DMS53 treated with DMSO at 0.1 percent for 48 hours (cell line): Measurements from ENCODE around the gene FKBP1A.
A peak's percentile ranks its signal among the peaks of the same experiment; 100 is the strongest.
"Not testable (repeated sequence)": the region's sequence is repeated elsewhere in the genome, so short reads cannot be mapped to it uniquely, and the experiment has no call there.

ENCODE experiments used
- DNase-seq: peaks from one replicate; lab custom pipeline; 2025; ENCODE audit not compliant: unreplicated experiment; lab: John Stamatoyannopoulos, UW

The FKBP1A gene

DNA sequence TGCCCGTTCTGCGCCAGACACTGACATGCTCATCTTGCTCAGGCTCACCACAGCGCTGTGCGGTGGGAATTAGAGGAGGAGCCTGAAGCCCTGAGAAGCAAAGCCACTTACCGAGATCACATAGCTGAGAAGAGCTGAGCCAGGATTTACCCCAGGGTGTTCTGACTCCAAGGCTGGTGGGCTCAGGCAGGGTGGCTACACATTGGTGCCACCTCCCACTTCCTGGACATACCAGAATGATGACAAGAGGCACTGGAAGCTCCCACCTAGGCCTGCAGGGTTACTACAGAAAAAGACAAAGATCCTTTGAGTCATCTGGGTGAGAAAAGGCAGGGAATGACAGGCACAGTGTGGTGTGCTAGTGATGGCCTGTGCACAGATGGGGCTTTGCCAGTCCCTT, 24.4 kb upstream of the FKBP1A start:
- no peak for DNase-seq

GRCh38 chr20:1415667-1416468, 23.0 kb upstream of the FKBP1A start:
- DNase-seq, result peak; percentile 83

GRCh38 chr20:1414982-1415381, 22.1 kb upstream of the FKBP1A start:
- no peak for DNase-seq

DNA sequence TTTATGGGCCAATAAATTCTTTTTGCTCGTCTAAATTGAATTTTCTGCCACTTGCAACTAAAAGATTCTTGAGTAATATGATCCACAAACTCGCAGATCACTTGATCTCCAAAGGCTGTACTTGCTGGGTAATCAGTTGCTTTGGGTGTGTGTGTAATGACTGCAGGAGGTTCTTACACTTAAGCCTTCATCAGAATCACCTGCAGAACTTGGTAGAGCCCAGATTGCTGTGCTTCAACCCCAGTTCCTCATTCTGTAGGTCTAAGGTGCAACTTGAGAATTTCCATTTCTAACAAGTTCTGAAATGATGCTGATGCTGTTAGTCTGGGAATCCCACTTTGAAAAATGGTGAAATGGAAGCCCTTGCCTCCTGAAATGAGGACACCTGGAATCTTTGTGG, 12.9 kb upstream of the FKBP1A start:
- DNase-seq, result no peak

DNA sequence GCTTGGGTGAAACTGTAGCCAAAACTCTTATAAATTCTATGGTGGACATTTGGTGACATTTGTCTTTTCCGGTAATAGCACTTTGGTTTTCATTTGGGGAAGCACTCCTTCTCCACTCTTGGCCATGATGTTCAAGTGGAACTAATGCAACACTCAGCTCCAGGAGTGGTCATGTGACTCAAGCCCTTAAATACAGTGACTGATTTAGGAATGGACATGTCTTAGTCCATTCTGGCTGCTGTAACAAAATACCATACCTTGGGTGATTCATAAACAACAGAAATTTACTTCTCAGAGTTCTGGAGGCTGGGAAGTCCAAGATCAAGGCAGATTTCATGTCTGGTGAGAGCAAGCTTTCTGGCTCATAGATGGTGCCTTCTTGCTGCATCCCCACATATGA, 10.8 kb upstream of the FKBP1A start:
- DNase-seq, result no peak

- no peak for DNase-seq
These were observed 9.3 kb upstream of the FKBP1A start for GRCh38 chr20:1402149-1402548.

DNA sequence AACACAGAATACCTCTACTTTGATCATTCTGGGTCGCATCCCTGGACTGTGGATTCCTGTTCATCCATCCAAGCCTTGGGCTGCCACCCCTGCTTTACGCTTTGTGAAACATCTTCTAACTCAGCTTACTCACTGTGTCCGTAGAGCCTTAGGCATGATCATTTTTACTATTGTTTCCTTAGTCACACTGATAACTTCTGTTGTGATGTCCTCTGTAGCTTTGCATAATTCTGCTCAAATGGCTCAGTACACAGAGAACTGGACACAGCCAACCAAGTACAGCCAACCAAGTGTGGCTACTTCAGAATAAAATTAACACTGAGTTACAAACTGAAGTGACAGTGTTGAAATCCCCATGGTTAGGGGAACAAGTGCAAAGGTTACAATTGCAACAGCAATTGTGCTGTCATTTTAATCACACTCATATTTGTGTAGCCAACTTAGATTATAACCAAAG, 8.6 kb upstream of the FKBP1A start:
- no peak for DNase-seq

DNA sequence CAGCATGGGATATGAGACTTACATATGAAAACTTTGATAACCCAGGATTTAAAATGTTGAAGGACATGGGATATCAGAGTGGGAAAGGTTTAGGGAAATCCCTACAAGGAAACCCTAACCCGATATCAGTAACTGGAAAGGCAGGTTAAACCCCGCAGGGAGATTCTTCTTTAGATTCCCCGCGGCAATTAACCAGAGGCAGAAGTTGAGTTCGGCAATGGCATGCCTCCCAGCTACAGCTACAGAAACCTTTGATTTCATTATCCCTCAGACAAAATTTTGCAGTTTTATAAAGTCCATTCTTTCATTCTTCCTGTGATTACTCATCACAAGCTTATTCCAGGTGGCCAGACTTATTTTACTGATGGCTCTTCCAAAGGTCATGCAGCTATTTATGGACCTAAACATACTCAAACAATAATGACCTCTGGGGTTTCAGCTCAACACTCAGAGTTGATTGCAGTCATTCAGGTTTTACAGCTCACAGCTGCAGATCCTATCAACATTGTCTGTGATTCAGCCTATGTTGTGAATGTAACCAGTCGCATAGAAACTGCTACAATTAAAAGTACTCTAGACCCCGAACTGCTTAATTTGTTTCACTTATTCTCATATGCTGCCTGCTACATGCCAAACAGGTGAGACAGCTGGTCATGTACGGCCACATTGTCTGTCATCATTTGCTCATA, 7.0 kb upstream of the FKBP1A start:
- peak; percentile 19 for DNase-seq

DNA sequence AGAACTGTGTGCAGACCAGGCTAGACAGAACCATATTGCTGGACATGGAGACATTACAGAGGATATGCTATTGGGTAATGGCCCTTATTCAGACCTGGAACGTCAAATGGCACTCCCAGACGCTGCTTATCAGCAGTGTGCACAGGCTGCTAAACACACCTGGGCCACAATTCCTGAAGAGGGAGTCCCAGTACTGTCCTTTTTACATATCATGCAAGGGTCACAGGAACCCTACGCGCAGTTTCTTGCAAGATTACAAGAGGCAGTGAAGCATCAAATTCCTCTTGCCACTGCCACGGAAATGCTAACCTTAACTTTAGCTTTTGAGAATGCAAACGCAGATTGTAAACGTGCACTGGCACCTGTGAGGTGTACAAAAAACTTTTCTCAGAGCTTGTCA, 5.3 kb upstream of the FKBP1A start:
- not testable (repeated sequence) for DNase-seq

DNA sequence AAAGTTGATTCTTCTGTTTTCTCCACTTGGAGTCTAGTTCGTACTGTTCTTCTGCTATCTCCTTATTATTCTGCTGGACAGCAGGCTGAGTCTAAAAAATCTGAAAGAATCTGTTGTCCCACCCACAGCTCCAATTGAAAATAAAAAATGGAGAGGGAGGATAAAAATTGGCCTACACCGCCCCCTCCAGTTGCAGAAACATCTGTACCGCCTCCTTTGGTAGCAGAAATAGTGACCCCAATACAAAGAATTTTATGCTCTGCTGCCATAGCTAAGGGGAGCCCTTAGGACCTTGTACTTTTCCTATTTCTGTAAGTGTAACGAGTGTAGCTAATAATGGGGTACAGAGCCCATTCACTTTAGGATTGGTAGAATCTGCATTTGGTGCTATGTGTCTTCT, 4.9 kb upstream of the FKBP1A start:
- no peak for DNase-seq

DNA sequence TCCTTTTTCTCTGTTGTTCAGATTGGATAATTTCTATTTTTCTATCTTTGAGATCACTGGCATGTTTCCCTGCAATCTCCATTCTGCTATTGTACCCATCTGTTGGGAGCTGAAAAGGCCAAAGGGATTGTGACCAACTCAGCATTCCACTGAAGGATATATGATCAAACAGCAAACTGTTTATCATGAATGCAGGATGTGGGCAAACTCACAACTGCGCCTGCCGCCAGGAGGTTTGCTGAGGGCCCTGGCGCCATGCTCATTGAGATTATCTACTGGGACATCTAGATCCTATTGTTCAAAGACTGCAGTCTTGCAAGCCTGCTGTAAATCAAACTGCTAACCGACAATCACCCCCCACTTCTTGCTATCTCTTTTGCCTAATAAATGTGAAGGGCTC, 3.8 kb upstream of the FKBP1A start:
- no peak for DNase-seq

DNA sequence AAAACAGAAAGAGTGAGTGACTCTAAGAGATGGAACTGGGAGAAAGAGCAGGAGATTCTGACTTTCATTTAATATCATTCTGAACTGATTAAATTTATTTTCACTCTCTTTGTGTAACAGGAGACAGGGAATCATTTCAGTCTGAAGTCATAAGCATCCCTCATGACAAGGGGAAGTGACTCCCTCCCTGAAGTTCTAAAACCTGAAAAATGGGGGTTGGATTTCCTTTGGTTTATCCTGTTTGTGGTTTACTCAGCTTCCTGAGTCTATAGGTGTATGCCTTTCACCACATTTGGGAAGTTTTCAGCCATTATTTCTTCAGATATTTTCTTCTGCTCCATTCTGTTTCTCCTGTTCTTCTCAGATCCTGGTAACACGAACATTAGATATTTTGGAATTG, 3.4 kb upstream of the FKBP1A start:
- DNase-seq, result no peak

DNA sequence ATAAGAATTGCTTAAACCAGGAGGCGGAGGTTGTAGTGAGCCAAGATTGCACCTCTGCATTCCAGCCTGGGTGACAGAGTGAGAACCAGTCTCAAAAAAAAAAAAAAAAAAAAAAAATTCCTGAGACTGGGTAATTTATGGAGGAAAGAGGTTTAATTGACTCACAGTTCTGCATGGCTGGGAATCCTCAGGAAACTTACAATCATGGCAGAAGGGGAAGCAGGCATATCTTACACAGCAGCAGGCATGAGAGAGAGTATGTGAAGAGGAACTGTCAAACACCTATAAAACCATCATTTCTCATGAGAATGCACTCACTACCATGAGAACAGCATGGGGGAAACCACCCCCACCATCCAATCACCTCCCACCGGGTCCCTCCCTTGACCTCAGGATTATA, 1.8 kb upstream of the FKBP1A start:
- no peak for DNase-seq

DNA sequence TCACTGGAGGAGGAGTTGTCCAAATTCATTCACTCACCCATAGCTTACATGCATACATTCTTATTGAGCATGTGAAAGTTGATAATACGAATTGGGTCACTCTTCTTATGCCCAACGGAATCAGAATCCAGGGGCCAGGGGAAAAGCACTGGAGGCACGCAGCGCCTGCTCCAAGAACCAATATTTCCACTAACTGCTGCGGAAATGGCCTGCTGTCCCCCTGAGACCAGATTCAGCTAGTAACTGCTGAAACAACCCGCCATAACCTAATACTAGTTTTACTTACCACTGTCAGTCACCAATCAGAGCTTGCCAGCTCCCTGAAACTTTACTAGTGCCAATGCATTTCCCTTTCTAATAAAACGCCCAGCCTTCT, 641 bp upstream of the FKBP1A start:
- no peak for DNase-seq

GRCh38 chr20:1392443-1392692, 486 bp downstream of the FKBP1A start:
- DNase-seq, result no peak

DNA sequence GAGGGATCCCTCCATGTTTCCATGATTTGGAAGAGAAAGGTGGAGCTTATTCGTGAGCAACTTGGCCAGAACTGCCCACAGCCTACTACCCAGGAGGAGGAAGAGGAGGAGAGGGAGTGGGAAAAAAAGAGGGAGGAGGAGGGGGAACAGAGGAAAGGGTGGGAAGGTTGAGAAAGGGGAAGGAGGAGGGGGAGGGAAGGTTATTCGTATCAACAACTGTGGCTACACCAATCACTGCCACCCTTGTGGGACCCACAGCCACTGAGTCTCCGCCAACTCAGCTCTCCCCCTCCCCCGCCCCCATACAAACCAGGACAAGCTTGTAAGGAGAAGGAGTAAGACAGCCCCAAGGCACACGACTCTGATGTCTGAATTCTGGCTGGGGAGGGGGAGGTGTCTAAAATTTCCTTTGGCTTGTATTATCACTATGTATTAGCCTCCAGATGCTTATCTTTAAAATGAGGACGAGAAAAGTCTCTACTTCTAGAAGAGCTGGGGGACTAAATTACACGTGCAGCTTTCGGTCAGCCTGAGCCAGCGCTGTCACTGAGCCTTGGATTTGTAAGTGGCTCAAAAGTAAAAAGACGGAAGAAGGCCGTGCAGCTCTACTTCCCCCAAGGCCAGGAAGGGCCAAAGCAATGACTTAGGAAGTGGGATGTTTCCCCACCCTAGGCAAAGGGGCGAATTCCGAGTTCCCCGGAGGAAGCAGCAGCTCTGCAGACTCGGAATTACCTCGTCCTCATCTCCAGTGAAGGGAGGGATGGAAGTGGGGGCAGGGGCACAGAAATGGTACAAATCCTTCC, 1.0 kb downstream of the FKBP1A start:
- DNase-seq, result no peak

- no peak for DNase-seq
These were observed 2.1 kb downstream of the FKBP1A start for GRCh38 chr20:1390581-1391403.

- no peak for DNase-seq
These were observed 2.9 kb downstream of the FKBP1A start for GRCh38 chr20:1389703-1390580.

- no peak for DNase-seq
These were observed 3.9 kb downstream of the FKBP1A start for GRCh38 chr20:1388741-1389483.

- no peak for DNase-seq
These were observed 4.6 kb downstream of the FKBP1A start for GRCh38 chr20:1388253-1388652.
